NCI-H526 treated with DMSO at 0.1 percent for 48 hours (cell line): ENCODE results near the gene DNAJC15.
A peak's percentile ranks its signal among the peaks of the same experiment; 100 is the strongest.

ENCODE experiments used
- DNase-seq: peaks from one replicate; lab custom pipeline; 2025; lab: John Stamatoyannopoulos, UW

DNAJC15 gene

GRCh38 chr13:43127103-43127798, 103.9 kb downstream of the DNAJC15 start:
- no peak for DNase-seq

- no peak for DNase-seq
Measured at GRCh38 chr13:43127827-43128226, 104.4 kb downstream of the DNAJC15 start.

GRCh38 chr13:43128504-43128961, 105.1 kb downstream of the DNAJC15 start:
- no peak for DNase-seq

GRCh38 chr13:43129066-43129465, 105.7 kb downstream of the DNAJC15 start:
- DNase-seq: peak; percentile 44

- no peak for DNase-seq
Measured at GRCh38 chr13:43129511-43130110, 106.2 kb downstream of the DNAJC15 start.

- DNase-seq: no peak
Measured at GRCh38 chr13:43132257-43132656, 108.9 kb downstream of the DNAJC15 start.

GRCh38 chr13:43132911-43133310, 109.5 kb downstream of the DNAJC15 start:
- DNase-seq: peak; percentile 70

- DNase-seq: no peak
Measured at GRCh38 chr13:43133792-43134191, 110.4 kb downstream of the DNAJC15 start.

- DNase-seq: no peak
Measured at GRCh38 chr13:43134868-43135267, 111.5 kb downstream of the DNAJC15 start.

GRCh38 chr13:43135516-43135915, 112.1 kb downstream of the DNAJC15 start:
- DNase-seq: no peak

- no peak for DNase-seq
Measured at GRCh38 chr13:43136920-43137575, 113.7 kb downstream of the DNAJC15 start.

GRCh38 chr13:43139211-43139610, 115.8 kb downstream of the DNAJC15 start:
- DNase-seq: no peak

GRCh38 chr13:43139921-43140320, 116.5 kb downstream of the DNAJC15 start:
- DNase-seq: no peak

GRCh38 chr13:43140985-43141384, 117.6 kb downstream of the DNAJC15 start:
- no peak for DNase-seq

- no peak for DNase-seq
Measured at GRCh38 chr13:43141685-43142084, 118.3 kb downstream of the DNAJC15 start.

GRCh38 chr13:43143591-43143990, 120.2 kb downstream of the DNAJC15 start:
- DNase-seq: no peak

- no peak for DNase-seq
Measured at GRCh38 chr13:43145534-43146196, 122.3 kb downstream of the DNAJC15 start.

- no peak for DNase-seq
Measured at GRCh38 chr13:43146400-43146799, 123.0 kb downstream of the DNAJC15 start.

- DNase-seq: no peak
Measured at GRCh38 chr13:43150369-43151207, 127.2 kb downstream of the DNAJC15 start.

- DNase-seq: no peak
Measured at GRCh38 chr13:43153436-43154090, 130.2 kb downstream of the DNAJC15 start.

GRCh38 chr13:43154156-43154651, 130.8 kb downstream of the DNAJC15 start:
- DNase-seq: no peak
